22Rv1 (cell line): ENCODE measurements around the gene PDE4B.
"Not testable (repeated sequence)": the region's sequence is repeated elsewhere in the genome, so short reads cannot be mapped to it uniquely, and the experiment has no call there.

Source experiments
- H3K27ac ChIP-seq: fragments of 450-650 bp; 2 replicates; pipeline ENCODE4 v1.5.1; 2017
- ZFX ChIP-seq: fragments of 450-650 bp; IDR thresholded peaks from 2 replicates; pipeline ENCODE4 v1.6.1; 2017; ENCODE audit warnings: antibody characterized with exemption, borderline replicate concordance
- TF ChIP-seq, protein P1 (sequence below): fragments of 450-650 bp; IDR thresholded peaks from 2 replicates; pipeline ENCODE4 v1.5.1; 2017; ENCODE audit warnings: mild to moderate bottlenecking

Gene PDE4B

GRCh38 chr1:66134004-66134403 lies 341.3 kb downstream of the PDE4B start:
- TF ChIP-seq, protein P1, sequence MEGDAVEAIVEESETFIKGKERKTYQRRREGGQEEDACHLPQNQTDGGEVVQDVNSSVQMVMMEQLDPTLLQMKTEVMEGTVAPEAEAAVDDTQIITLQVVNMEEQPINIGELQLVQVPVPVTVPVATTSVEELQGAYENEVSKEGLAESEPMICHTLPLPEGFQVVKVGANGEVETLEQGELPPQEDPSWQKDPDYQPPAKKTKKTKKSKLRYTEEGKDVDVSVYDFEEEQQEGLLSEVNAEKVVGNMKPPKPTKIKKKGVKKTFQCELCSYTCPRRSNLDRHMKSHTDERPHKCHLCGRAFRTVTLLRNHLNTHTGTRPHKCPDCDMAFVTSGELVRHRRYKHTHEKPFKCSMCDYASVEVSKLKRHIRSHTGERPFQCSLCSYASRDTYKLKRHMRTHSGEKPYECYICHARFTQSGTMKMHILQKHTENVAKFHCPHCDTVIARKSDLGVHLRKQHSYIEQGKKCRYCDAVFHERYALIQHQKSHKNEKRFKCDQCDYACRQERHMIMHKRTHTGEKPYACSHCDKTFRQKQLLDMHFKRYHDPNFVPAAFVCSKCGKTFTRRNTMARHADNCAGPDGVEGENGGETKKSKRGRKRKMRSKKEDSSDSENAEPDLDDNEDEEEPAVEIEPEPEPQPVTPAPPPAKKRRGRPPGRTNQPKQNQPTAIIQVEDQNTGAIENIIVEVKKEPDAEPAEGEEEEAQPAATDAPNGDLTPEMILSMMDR, result no peak
- no peak for TF ChIP-seq ZFX
- no peak overlapping the region for H3K27ac ChIP-seq

DNA sequence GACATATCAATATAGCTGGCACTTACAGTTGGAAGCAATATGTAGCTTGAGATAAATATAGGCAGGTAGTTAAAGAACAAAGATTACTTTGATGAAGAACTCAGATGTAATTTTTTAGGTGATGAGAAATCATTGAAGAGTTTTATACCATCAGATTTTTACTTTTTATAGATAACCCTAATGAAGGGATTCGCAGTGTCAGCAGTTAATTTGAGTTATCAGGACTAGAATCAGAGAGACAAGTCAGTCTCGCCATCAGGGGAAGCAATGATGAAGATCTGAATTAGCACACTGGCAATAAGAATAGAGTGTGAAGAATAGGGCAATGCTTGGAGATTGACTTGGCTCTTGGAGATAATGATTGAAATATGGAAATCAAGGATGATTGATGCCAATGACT lies 342.5 kb downstream of the PDE4B start:
- H3K27ac ChIP-seq, result no peak overlapping the region
- no peak for TF ChIP-seq ZFX
- TF ChIP-seq, protein P1, result no peak

- H3K27ac ChIP-seq, result not testable (repeated sequence)
These were observed 343.7 kb downstream of the PDE4B start for GRCh38 chr1:66136423-66136822.

DNA sequence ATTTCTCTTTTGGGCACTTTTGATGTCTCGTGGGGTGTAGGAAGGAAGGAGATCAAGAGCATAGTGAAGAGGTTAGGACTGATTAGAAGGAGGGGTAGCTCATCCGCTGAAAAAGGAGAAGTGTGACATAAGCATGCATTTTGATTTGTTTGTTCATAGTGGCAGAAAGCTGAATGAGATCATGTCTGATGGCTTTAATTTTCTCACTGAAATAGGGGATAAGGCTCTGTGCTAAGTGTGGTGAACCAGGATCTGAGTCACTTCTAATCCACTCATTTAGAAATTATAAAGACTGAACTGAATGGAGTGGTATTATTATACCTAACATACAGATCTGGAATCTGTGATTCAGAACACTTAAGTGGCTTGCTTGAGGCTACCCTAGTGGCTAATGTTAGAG lies 344.5 kb downstream of the PDE4B start:
- no peak overlapping the region for H3K27ac ChIP-seq
- no peak for TF ChIP-seq ZFX
- TF ChIP-seq, protein P1, result no peak

DNA sequence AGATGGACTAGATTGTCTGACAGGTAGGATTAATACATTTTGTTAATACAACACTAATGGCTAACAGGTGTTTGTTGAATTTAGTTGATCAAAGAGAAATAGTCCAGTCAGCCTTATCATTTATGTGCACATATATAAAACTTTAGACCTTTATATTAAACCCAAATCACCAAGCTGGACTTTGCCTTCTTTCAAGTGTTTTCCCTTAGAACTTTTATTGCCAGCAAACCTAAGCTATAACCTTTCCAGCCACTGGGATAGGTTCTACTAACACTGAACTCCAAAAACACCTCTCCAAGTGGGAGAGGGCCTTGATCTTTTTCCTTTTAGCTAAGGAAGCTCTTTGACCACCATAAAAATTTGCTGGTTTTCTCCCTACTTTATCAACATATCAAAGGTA lies 345.9 kb downstream of the PDE4B start:
- no peak overlapping the region for H3K27ac ChIP-seq
- TF ChIP-seq ZFX, result no peak
- TF ChIP-seq, protein P1, result no peak

- H3K27ac ChIP-seq, result no peak overlapping the region
- TF ChIP-seq ZFX, result no peak
- TF ChIP-seq, protein P1, result no peak
These were observed 347.4 kb downstream of the PDE4B start for GRCh38 chr1:66140072-66140471.

- TF ChIP-seq ZFX, result no peak
- TF ChIP-seq, protein P1, result no peak
- H3K27ac ChIP-seq, result no peak overlapping the region
These were observed 351.0 kb downstream of the PDE4B start for GRCh38 chr1:66143651-66144050.

- H3K27ac ChIP-seq, result no peak overlapping the region
- no peak for TF ChIP-seq ZFX
- TF ChIP-seq, protein P1, result no peak
These were observed 354.6 kb downstream of the PDE4B start for GRCh38 chr1:66147226-66147835.
